HG03558 (cell line): ENCODE measurements around the gene CDH13.

Experiments used
- ATAC-seq: cut with Tn5 transposase; IDR thresholded peaks from one replicate; pipeline ENCODE4 v1.9.1; 2021; ENCODE audit warnings: moderate number of reproducible peaks; ENCODE audit not compliant: unreplicated experiment; ENCODE audit errors: extremely low read depth

CDH13 gene

DNA sequence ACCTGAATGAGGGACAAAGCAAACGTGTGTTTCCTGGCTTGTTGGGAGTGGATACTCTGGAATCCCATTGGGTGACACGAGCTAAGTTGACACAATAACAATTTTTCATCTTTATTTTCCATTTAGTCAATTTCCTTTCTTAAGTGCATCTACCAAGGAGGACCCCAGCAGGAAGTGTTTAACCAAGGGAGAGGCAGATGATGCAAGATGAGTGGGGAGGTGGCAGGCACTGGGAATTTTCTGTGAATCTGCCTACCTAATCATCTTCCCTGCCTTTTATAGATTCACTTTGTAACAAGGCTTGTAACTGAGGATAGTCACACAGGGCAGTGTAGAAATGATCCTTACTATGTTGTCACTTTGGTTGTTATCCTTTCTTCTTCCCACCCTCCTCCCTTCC, 863.3 kb downstream of the CDH13 start:
- ATAC-seq: no peak

DNA sequence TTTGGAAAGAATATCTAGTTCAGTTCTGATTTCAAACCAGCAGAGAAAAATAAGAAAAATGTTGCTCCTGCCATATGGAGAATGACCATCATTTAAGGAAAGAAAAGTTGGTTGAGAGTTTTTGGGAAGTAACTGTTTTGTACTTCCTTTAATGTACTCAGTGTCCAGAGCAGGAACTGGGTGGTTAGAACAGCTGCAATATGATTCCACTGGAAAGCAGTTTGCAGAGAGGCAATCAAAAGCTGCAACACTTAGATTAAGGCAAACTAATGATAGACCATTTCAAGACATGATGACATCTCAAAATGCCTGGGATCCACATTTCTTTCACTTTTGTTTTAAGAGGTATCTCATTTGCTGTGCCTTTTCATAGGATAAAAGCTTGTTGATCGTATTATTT, 867.7 kb downstream of the CDH13 start:
- ATAC-seq: no peak

DNA sequence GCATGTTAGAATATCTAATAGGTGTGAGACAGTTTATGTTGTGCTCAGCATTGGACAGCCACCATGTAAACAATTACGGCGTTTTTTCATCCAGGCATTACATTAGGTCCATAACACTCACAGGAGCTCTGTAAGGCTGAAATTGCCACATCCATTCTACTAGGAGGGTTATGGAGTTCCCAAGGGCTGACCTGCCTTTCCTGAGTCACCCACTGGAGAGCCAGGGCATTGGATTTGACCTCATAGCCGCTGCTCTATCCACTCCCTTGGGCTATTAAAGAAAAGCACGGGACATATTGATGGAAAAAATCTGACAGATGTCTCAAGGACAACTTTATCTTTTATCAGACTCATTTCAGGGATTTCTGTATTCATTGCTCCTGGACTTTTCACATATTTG, 874.7 kb downstream of the CDH13 start:
- no peak for ATAC-seq

DNA sequence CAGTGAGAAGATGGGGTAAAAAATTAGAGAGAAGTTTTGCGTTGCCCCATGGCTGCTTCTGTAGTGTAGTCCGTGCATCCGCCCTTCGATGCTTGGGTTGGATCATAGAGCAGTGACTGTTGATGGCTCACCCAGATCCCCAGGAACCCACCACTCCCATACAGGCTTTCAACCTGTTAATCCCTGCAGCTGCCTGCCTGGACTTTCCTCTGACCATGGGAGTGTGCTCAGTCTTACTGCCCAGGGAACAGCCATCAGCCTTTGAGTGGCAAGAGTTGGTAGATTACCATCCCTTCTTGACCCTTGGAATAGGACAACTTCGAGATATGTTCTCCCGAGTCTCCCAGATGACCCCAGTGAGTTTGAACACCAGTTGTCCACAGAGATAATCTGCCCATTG, 881.5 kb downstream of the CDH13 start:
- ATAC-seq: no peak

DNA sequence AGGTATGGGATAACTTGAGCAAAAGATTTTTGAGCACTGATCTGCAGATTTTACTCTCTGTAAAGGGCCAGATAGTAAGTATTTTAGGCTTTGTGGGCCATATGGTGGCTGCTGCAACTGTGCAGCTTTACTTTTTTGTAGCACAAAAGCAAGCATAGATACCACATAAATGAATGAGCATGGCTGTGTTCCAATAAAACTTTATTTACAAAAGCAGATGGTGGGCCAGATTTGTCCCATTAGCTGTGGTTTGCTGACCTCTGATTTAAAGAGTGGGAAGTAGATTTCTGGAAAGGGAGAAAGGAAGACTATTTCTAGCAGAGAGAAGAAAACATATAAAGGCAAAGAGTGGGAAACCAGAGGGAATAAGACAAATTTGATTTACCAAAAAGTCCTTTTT, 882.5 kb downstream of the CDH13 start:
- no peak for ATAC-seq

DNA sequence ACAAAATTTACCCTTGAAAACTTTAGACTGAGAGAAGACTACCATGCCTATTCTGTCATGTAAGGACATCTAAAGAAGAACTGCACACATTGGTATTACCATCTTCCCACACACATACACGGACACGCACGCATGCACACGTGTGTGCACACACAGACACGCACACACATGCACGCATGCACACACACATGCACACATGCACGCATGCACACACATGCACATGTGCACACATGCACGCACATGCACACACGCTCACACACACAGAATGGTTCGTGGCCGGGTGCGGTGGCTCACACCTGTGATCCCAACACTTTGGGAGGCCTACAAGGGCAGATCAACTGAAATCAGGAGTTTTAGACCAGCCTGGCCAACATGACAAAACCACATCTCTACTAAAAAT, 884.1 kb downstream of the CDH13 start:
- ATAC-seq: no peak

DNA sequence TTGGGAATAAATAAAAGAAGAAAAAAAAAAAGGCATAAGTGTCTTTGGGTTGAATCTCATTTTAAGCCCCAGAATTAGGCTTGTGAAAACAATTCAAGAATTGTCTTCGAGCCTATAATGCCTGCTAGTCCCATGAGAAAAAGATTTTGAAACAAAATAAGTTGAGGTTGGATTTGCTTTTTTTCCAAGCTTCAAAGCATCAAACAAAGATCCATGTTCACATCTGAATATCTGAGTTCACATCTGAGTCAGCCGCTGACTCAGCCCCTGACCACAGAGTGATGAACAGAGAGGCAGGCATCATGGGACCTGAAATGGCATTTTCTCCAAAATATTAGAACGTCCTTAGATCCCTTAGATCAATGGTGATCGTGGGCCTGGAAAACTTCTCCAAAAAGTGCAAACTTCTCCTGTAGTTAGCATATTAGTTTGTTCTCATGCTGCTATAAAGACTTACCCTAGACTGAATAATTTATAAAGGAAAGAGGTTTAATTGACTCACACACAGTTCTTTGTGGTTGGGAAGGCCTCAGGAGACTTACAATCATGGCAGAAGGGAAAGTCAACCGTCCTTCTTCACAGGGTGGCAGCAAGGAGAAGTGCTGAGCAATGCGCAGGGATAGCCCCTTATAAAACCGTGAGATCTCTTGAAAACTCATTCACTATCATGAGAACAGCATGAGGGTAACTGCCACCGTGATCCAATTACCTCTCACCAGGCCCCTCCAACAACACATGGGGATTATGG, 886.4 kb downstream of the CDH13 start:
- ATAC-seq: no peak

DNA sequence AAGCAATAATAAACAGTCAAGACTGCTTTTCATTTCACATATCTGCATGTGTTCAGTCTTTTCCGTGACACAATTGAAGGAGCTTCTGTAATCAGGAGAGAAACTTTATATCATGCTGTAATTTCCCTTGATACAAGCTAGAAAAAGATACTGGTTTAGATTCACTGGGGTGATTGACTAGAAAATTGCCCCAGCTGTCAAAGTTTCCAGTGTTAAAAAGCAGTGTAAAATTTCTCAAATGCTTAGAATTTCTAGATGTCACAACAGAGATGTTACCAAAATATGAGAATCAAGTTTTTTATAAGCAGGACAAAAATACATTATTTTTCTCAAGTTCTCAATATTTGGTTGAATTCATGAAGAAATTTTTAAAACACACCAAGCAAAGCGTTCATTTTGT, 888.6 kb downstream of the CDH13 start:
- no peak for ATAC-seq

DNA sequence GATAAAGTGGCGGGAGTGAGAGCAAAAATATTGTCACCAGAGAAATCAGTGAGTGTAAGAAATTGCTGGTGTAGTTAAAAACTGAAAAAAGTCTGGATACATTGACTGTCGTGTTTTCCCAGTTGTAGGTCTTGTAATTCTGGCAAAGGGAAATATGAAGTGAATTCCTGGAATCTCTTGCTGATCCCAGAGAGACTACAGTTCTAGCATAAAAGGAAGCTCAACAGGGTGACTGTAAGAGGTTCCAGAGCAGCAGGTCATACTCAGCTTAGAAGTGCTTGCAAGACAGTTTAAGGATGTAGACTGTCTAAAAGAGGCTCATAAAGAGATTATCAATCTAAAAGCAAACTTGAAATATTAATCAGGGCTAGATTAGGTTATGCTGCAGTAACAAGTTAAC, 890.2 kb downstream of the CDH13 start:
- no peak for ATAC-seq

DNA sequence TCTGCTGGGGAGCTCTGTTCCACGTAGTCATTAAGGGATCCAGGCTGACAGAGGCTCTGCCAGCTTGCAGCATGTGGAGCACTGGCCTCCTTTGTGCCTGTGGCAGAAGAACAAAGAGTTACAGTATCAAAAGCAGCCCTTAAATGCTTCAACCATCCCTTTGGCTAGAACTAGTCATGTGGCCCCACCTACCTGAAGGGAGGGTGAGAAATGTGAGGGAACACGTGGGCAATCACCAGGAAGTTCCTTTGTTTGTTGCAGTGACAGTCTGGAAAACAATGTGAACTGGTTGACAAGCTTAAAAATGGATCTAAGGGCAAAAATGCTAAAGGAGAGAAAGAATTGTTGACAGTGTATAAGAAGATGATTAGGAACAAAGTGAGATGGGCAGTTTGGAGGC, 890.6 kb downstream of the CDH13 start:
- ATAC-seq: no peak

DNA sequence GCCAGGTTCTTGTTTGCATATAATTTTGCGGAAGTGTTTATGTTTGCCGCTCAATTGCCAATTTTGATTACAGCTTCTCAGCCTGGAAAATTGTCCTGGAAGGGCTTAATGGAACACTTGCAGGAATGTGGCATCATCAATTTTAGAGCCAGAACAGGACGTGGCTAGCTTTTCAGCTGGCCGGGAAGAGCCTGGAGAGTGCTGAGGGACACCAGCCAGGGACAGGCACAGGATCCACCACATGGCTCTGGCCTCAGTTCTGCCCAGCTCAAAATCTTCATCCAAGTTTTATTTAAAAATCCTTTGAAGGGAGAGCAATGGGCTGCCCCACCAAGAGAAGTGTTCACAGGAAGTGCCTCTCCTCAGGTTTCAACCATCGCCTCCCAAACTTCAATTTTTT, 893.8 kb downstream of the CDH13 start:
- ATAC-seq: no peak

DNA sequence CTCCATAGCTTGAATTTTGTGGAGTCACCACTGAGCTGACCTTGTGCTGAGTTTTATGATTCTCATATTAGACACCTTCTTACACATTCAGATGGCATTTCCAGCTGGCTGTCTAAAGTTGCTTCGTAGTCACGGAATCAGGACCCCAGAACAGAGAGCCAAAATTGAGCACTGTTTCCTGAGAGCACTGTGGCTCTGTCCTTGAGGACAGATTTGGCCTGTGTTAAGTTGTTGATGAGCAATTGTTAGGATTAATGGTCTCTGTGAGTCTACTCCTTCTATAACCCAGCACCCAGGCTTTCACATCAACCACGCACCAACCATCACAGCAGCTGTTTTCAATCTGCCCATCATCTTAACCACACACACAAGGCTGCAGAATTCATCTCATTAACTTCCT, 903.5 kb downstream of the CDH13 start:
- no peak for ATAC-seq

DNA sequence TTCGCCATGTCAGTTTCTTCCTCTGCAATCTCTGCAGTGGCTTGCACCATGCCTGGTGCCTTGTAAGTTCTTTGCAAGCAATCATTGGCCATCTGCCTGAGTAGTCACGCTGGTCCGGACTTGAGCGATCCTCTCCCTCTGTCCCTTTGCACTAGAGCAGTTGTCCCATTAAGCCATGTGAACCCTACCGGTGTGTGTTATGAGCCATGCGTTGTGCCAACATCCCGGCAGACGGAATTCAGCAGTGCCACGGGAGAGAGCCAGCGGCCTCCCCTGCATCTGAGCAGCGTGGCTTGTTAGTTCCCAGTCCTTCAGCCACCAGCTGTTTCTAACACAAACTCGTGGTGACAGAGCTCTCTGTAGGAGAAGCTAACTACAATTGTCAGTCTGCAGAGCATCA, 905.9 kb downstream of the CDH13 start:
- no peak for ATAC-seq

DNA sequence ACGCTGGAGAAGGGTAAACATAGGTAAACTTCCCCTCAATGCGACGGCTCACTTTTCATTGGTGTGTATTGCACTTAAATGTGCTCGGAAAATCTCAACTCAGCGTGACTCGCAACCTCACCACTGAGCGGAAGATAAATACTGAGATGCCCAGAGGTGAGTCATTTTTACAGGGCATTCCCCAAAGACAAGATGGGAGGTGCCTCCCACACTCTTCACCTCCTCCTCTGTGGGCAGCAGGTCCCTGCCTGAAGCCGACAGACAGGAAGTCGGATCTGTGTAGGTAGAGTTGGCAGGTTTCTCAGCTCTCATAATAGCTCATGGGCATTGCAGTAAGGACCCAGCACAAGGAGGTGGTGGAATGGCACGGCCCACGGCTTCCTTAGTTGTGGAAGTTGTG, 906.4 kb downstream of the CDH13 start:
- ATAC-seq: no peak

DNA sequence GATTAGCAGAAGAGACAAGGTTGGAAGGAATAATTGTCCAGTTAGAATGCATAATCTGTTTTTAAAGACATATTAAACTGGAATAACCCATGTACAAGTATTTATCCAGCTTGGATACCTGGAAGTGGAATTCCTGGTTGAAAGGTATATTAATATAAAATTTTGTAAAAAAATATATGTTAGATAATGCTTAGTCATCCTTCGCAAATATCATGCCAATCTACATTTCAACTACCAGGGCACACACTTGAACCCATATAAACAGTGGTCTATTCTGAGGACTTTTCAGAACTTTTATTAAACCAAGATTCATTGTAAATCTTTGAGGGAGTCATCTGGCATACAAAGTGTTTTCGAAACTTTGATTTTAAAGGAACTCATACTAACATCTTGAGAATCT, 911.9 kb downstream of the CDH13 start:
- no peak for ATAC-seq

DNA sequence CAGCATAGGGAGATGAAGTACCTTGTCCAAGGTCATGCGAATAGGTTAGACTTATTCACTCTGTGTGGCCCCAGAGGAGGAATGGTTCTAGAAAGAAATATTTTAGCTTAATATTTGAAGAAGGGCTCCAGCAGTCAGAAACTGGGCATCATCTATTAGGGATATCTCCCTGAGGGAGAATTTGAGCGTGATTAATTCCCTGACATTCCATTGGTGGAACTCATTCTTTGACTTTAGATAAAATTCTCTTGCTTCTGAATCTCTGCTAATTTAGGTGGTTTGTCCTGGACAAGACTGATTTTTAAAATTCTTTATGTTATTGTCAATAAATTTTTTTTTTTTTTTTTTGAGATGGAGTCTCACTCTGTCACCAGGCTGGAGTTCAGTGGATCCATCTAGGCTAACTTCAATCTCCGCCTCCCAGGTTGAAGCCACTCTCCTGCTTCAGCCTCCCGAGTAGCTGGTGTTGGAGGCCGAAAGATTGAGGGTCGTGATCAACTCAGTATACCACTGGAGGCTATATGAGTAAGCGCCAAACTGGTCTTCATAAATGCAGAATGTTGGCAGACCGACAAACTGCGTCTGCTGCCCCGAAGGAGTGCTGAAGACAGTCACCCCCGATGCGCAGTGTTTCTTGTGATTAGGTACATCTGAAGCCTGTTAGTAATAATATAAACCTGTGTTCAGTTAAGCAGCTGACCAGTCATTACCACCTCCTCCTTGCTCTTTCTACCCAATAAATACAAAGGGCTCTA, 913.1 kb downstream of the CDH13 start:
- ATAC-seq: no peak

DNA sequence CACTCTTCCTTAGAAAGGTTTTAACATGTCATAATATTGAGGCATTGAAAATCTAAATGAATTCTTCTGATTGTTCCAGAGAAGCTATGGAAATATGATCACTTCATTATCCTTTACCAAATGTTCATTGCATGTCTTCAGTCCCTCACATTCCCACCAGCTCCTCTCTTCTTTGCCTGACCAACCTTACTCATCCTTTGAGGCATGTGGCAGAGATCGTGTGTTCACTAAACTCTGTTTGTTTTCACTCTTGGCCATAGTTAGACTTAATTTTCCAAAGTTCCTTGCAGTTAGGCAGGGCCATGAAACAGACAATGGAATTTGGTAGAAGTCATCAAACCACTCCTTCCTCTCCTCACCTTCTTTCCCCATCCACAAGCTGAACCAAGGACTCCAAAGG, 914.5 kb downstream of the CDH13 start:
- no peak for ATAC-seq

DNA sequence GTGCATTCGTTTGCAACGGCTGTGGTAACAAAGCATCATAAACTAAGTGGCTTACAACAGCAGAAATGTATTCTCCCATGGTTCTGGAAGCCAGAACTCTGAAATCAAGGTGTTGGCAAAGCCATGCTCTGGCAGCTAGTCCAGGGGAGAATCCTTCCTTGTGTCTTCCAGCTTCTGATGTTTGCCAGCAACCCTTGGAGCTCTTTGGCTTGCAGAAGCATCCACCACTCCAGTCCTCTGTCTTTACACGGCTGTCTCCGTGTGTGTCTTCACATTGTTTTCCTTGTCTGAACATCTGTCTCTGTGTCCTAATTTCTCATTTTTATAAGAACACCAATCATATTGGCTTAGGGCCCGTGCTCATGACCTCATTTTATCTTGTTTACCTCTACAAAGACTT, 915.7 kb downstream of the CDH13 start:
- no peak for ATAC-seq

DNA sequence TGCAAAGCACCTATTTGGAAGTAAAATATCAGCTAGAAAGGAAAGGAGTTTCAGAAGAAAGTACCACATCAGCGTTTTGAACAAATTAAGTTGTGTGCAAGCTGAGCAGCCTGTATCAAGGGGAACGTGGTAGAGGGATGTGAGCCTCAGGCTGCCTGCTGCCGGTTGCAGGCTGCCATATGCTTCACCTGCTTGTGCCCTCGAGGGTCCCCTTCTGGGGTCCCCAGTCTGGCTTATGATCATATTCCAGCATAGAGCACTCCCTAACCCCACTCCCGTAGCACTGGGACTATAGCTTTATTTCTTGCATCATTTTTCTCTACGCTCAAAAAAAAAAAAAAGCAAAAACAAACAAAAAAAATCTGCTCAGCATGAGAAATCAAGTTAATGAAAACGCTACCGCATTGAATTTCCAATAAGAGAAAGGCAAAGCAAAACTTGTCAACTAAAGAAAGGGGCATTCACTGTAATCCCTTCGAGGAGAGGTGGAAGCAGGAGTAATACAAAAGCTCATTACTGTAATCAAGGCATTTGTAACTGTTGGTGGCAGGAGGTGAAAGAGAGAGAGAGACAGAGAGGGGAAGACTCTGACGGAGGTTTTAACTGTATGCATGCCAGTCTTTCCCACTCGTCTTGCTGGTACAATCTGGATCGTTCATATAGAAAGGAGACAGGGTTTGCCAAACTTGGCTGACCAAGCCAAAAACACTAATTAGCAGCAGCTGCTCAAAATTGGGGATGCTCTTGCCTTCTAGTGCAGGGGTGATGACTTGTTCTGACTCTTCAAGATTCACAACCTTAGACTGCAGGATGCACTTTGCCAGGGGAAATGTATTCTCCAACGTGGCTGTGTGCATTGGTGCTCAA, 922.8 kb downstream of the CDH13 start:
- ATAC-seq: no peak

DNA sequence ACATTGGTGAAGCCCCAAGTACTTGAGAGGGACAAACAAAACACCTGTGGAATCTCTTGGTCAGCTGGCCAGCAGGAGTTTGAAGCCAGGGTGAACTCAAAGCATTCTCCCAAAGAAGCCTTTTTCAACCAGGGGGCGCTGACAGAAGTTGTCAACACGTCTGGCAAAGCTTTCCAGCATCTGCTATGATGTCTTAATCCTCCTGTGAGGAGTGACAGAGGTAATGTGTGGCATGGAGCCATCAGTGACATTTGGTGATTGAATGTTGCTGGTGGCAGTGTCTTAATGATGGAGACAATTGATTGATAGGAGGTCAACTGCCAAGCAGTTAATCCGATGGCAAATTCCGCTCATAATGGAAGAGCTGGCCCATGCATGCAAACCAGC, 923.4 kb downstream of the CDH13 start:
- no peak for ATAC-seq

DNA sequence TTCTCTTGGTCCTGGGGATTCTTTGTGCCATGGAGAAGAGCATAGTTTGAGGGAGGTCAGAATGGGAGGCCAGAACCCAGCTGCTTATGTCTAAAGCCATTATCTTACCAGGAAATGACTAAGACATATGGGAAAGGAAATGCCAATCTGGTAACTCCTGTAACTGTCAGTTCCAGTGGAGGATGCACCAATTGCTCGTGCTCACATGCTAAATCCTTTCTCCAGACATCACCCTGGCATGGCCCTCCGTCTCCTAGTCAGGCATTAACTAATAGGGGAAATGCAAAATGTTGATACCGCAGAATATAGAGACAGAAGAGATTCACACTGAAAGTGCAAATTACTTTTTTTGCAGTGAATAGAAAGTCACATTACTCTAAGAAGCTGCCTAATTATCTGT, 925.5 kb downstream of the CDH13 start:
- no peak for ATAC-seq
